HepG2 (cell line): ENCODE results near the gene THSD4. TPM values are rescaled to one million over a fixed set of nuclear protein-coding genes. Genes with fewer than 3 reads are reported as not detected.

Source experiments
- CAMTA2 ChIP-seq: sonication (generic); formaldehyde crosslinking; IDR thresholded peaks from 2 replicates; pipeline ENCODE4 v1.4.0; 2020; ENCODE audit warnings: mild to moderate bottlenecking, missing genetic modification reagents, borderline replicate concordance
- EEA1 ChIP-seq: sonication (generic); formaldehyde crosslinking; IDR thresholded peaks from 2 replicates; pipeline ENCODE4 v1.5.1; 2020; ENCODE audit warnings: mild to moderate bottlenecking, missing genetic modification reagents, borderline replicate concordance
- FOXK1 ChIP-seq: sonication (generic); formaldehyde crosslinking; IDR thresholded peaks from 2 replicates; pipeline ENCODE4 v1.4.0; 2020; ENCODE audit warnings: low read depth, missing genetic modification reagents, borderline replicate concordance
- HNF1A ChIP-seq, 2 experiments: sonication (generic) in 1 of 2; formaldehyde crosslinking in 1 of 2; IDR thresholded peaks; 2 replicates each; pipeline versions ENCODE4 v1.4.0 to v1.6.1; 2016 to 2020; ENCODE audit warnings: borderline replicate concordance in 1 of 2, low read depth in 1 of 2, mild to moderate bottlenecking in 1 of 2, missing genetic modification reagents in 1 of 2
- MEF2D ChIP-seq: sonication (generic); formaldehyde crosslinking; IDR thresholded peaks from 2 replicates; pipeline ENCODE4 v1.5.1; 2020; ENCODE audit warnings: mild to moderate bottlenecking, missing genetic modification reagents
- NFE2L1 ChIP-seq: sonication (generic); formaldehyde crosslinking; IDR thresholded peaks from 2 replicates; pipeline ENCODE4 v1.4.0; 2020; ENCODE audit warnings: missing genetic modification reagents, mild to moderate bottlenecking, borderline replicate concordance
- RAD21 ChIP-seq: fragments of 450-650 bp; formaldehyde crosslinking; IDR thresholded peaks from 2 replicates; pipeline ENCODE4 v1.5.0; 2020; ENCODE audit warnings: mild to moderate bottlenecking
- SALL1 ChIP-seq: sonication (generic); formaldehyde crosslinking; IDR thresholded peaks from 2 replicates; pipeline ENCODE4 v1.8.0; 2022; ENCODE audit warnings: mild to moderate bottlenecking, missing genetic modification reagents
- SKI ChIP-seq: fragments of 450-650 bp; IDR thresholded peaks from one replicate; pipeline ENCODE4 v1.6.1; 2018; ENCODE audit warnings: mild to moderate bottlenecking; ENCODE audit not compliant: partially characterized antibody
- ZBTB43 ChIP-seq: sonication (generic); formaldehyde crosslinking; conservative IDR thresholded peaks from 2 replicates; pipeline ENCODE4 v1.4.0; 2020; ENCODE audit warnings: missing genetic modification reagents
- ZNF260 ChIP-seq: sonication (generic); formaldehyde crosslinking; IDR thresholded peaks from 2 replicates; pipeline ENCODE4 v1.4.0; 2020; ENCODE audit warnings: missing genetic modification reagents, low read depth, mild to moderate bottlenecking, borderline replicate concordance
- ZNF280D ChIP-seq: sonication (generic); formaldehyde crosslinking; IDR thresholded peaks from 2 replicates; pipeline ENCODE4 v1.5.1; 2020; ENCODE audit warnings: mild to moderate bottlenecking, missing genetic modification reagents
- ZNF317 ChIP-seq: sonication (generic); formaldehyde crosslinking; IDR thresholded peaks from 2 replicates; pipeline ENCODE4 v1.5.0; 2020; ENCODE audit warnings: mild to moderate bottlenecking, missing genetic modification reagents
- ZNF740 ChIP-seq: sonication (generic); formaldehyde crosslinking; IDR thresholded peaks from 2 replicates; pipeline ENCODE4 v1.4.0; 2020; ENCODE audit warnings: missing genetic modification reagents
- ZNF800 ChIP-seq: sonication (generic); formaldehyde crosslinking; IDR thresholded peaks from 2 replicates; pipeline ENCODE4 v1.4.0; 2020; ENCODE audit warnings: missing genetic modification reagents
- polyA plus RNA-seq, 8 experiments: library from polyadenylated mRNA; depleted of rRNA in 3 of 8; stranded (reverse) in 7 of 8; unstranded in 1 of 8; fragments of >200 nt; fragmentation: Illumina TruSeq in 4 of 8; extraction: Trizol in 4 of 8; gene quantifications; 2 replicates each; pipeline versions ENCODE4 v1.2.1 to v1.2.3, GENCODE V29; 2011 to 2016; ENCODE audit warnings: low read depth in 4 of 8, missing spikeins in 1 of 8, mixed read lengths in 1 of 8; ENCODE audit not compliant: insufficient read depth in 1 of 8
- total RNA-seq, 5 experiments: library from RNA; depleted of rRNA; stranded (reverse); fragments of >200 nt; fragmentation: Illumina TruSeq; extraction: Trizol; gene quantifications; 2 replicates each; pipeline ENCODE4 v1.2.3, GENCODE V29; 2016; ENCODE audit warnings: low read depth in 1 of 5

The THSD4 gene
- total and polyA plus RNA-seq, 2 of the 13 experiments (the other 11 are each of a cell fraction or from before 2014, with no cell fraction given) = 0.07 to 0.21 TPM

- TF ChIP-seq EEA1 = no peak
- TF ChIP-seq NFE2L1 (CRISPR knock-in tag) = no peak
- no peak for TF ChIP-seq ZBTB43 (CRISPR knock-in tag)
- TF ChIP-seq ZNF317 (CRISPR knock-in tag) = no peak
- no peak for TF ChIP-seq ZNF800 (CRISPR knock-in tag)
- no peak for TF ChIP-seq MEF2D (CRISPR knock-in tag)
- peak; percentile 28; the same call in 1 of the 2 replicates for TF ChIP-seq FOXK1 (CRISPR knock-in tag)
- TF ChIP-seq SALL1 (CRISPR knock-in tag) = no peak; the same call in 1 of the 2 replicates
- no peak for TF ChIP-seq ZNF280D (CRISPR knock-in tag)
- TF ChIP-seq ZNF740 (CRISPR knock-in tag) = no peak
- TF ChIP-seq CAMTA2 (CRISPR knock-in tag) = no peak
- TF ChIP-seq ZNF260 (CRISPR knock-in tag) = no peak
- no peak for TF ChIP-seq SKI
- TF ChIP-seq RAD21 (CRISPR knock-in tag) = no peak
- TF ChIP-seq HNF1A (IDR thresholded peaks at IDR 0.05; ENCODE audit: low read depth) = peak; percentile 83
- peak; percentile 49; the same call in 1 of the 2 replicates for TF ChIP-seq HNF1A (CRISPR knock-in tag; IDR thresholded peaks at IDR 0.05; ENCODE audit: borderline replicate concordance)
Observed at GRCh38 chr15:71747128-71748083, 632.1 kb downstream of the THSD4 start (continued).
